CD14-positive monocyte (primary cell): ENCODE data around the gene FPGT. TPM values are rescaled to one million over a fixed set of nuclear protein-coding genes. Genes with fewer than 3 reads are reported as not detected.

ENCODE experiments used
- DNase-seq, 3 donors: peaks; one replicate each; pipeline ENCODE4 v3.0.0-alpha.2; 2011 to 2022
- H2AFZ ChIP-seq: 2 replicates; pipeline ENCODE4 v1.6.0; 2012; ENCODE audit warnings: mild to moderate bottlenecking, low read depth, low read length, inconsistent platforms; ENCODE audit not compliant: insufficient read depth, poor library complexity, severe bottlenecking
- H3K27ac ChIP-seq, 2 donors: 1 replicate in 1 of 2; 2 replicates in 1 of 2; pipeline ENCODE4 v1.5.1; 2012 to 2013; ENCODE audit warnings: low read length in 2 of 2, control low read depth in 1 of 2, inconsistent platforms in 1 of 2, low read depth in 1 of 2, mild to moderate bottlenecking in 1 of 2
- H3K27me3 ChIP-seq, 2 donors: one replicate each; pipeline versions ENCODE4 v1.6.0 to v1.6.1; 2011 to 2013; ENCODE audit warnings: low read length in 2 of 2; ENCODE audit not compliant: control insufficient read depth in 2 of 2, insufficient read depth in 2 of 2
- H3K36me3 ChIP-seq, 2 donors: replicated peaks in 1 of 2; 1 replicate in 1 of 2; 2 replicates in 1 of 2; pipeline versions ENCODE4 v1.5.1 to v1.6.1; 2012 to 2013; ENCODE audit warnings: low read length in 2 of 2, control low read depth in 1 of 2, inconsistent platforms in 1 of 2, mild to moderate bottlenecking in 1 of 2; ENCODE audit not compliant: insufficient read depth in 2 of 2, control insufficient read depth in 1 of 2
- H3K4me1 ChIP-seq, 2 donors: 1 replicate in 1 of 2; 2 replicates in 1 of 2; pipeline versions ENCODE4 v1.5.1 to v1.6.1; 2012 to 2013; ENCODE audit warnings: low read length in 2 of 2, control low read depth in 1 of 2, inconsistent platforms in 1 of 2, mild to moderate bottlenecking in 1 of 2, moderate library complexity in 1 of 2; ENCODE audit not compliant: insufficient read depth in 2 of 2, control insufficient read depth in 1 of 2
- H3K4me2 ChIP-seq: replicated peaks from 2 replicates; pipeline ENCODE3; 2012; ENCODE audit warnings: low read length, moderate library complexity, mild to moderate bottlenecking; ENCODE audit not compliant: poor library complexity, severe bottlenecking; ENCODE audit errors: extremely low read depth
- H3K4me3 ChIP-seq, 3 experiments: fragments of 200-600 bp in 1 of 3; sonication (generic) in 1 of 3; replicated peaks in 1 of 3; 1 replicate in 2 of 3; 2 replicates in 1 of 3; pipeline ENCODE4 v1.5.1; 2011 to 2013; ENCODE audit warnings: low read length in 3 of 3, mild to moderate bottlenecking in 3 of 3, control low read depth in 2 of 3, low read depth in 2 of 3, inconsistent platforms in 1 of 3, moderate library complexity in 1 of 3
- H3K79me2 ChIP-seq: 2 replicates; pipeline ENCODE4 v1.6.0; 2012; ENCODE audit warnings: mild to moderate bottlenecking, control low read depth, inconsistent platforms, low read length, moderate library complexity; ENCODE audit not compliant: insufficient read depth
- H3K9ac ChIP-seq: 2 replicates; pipeline ENCODE4 v1.6.0; 2017; ENCODE audit warnings: low read length, mild to moderate bottlenecking; ENCODE audit not compliant: insufficient read depth, poor library complexity, severe bottlenecking
- H3K9me3 ChIP-seq, 2 donors: replicated peaks in 1 of 2; 1 replicate in 1 of 2; 2 replicates in 1 of 2; pipeline versions ENCODE4 v1.5.1 to v1.6.1; 2012 to 2013; ENCODE audit warnings: low read length in 2 of 2, control low read depth in 1 of 2; ENCODE audit not compliant: control insufficient read depth in 1 of 2, insufficient read depth in 1 of 2
- H4K20me1 ChIP-seq: 2 replicates; pipeline ENCODE4 v1.6.0; 2012; ENCODE audit warnings: mild to moderate bottlenecking, low read length, control low read depth, moderate library complexity; ENCODE audit not compliant: insufficient read depth
- H3K27ac Mint-ChIP-seq, 7 donors: one replicate each; pipeline ENCODE4 v1.8.0; 2020; ENCODE audit warnings: mild to moderate bottlenecking in 7 of 7, mixed read lengths in 7 of 7, moderate library complexity in 6 of 7, inconsistent platforms in 2 of 7
- H3K27me3 Mint-ChIP-seq, 3 donors: one replicate each; pipeline ENCODE4 v1.8.0; 2021 to 2022; ENCODE audit warnings: low read depth in 3 of 3, mild to moderate bottlenecking in 3 of 3, mixed read lengths in 3 of 3, moderate library complexity in 3 of 3, inconsistent platforms in 1 of 3
- H3K36me3 Mint-ChIP-seq, 2 donors: one replicate each; pipeline ENCODE4 v1.8.0; 2020; ENCODE audit warnings: mixed read lengths in 2 of 2, inconsistent platforms in 1 of 2, mild to moderate bottlenecking in 1 of 2
- H3K4me1 Mint-ChIP-seq: one replicate; pipeline ENCODE4 v1.8.0; 2020; ENCODE audit warnings: mild to moderate bottlenecking, mixed read lengths
- H3K4me3 Mint-ChIP-seq, 2 donors: one replicate each; pipeline ENCODE4 v1.8.0; 2020; ENCODE audit warnings: mild to moderate bottlenecking in 2 of 2, mixed read lengths in 2 of 2, moderate library complexity in 1 of 2
- H3K9me3 Mint-ChIP-seq, 7 donors: one replicate each; pipeline ENCODE4 v1.8.0; 2020 to 2022; ENCODE audit warnings: mixed read lengths in 7 of 7, mild to moderate bottlenecking in 6 of 7, moderate library complexity in 6 of 7, inconsistent platforms in 2 of 7
- WGBS: methylation state at CpG from one replicate; pipeline ENCODE4 v1.1.5; 2013; ENCODE audit warnings: missing lambda C conversion rate; ENCODE audit not compliant: insufficient coverage; 5-methylcytosine and 5-hydroxymethylcytosine counted together
- intact Hi-C, 2 donors: fragments of 100-400 bp; cut with micrococcal nuclease; formaldehyde crosslinking; loops; one replicate each; pipeline versions ENCODE4 v1.15.0 to v1.15.1; 2023
- polyA minus RNA-seq: library from RNA; depleted of rRNA, polyadenylated mRNA; stranded (reverse); fragments of >200 nt; gene quantifications from 2 replicates; pipeline ENCODE4 v1.2.3, GENCODE V29; 2012
- polyA plus RNA-seq, 3 donors: library from polyadenylated mRNA; depleted of rRNA in 1 of 3; unstranded in 2 of 3; stranded (reverse) in 1 of 3; fragments of 300-500 nt in 2 of 3; fragments of >200 nt in 1 of 3; fragmentation: Illumina TruSeq in 2 of 3; gene quantifications; 1 replicate in 2 of 3; 2 replicates in 1 of 3; pipeline ENCODE4 v1.2.3, GENCODE V29; 2012 to 2021
- total RNA-seq, 12 experiments: library from RNA in 1 of 12; stranded (reverse) in 1 of 12; fragments of 120-200 nt in 1 of 12; gene quantifications; one replicate each; pipeline ENCODE4 v1.2.4 and lab custom pipeline; 2013 to 2026; ENCODE audit warnings: mixed read lengths in 6 of 12, inconsistent platforms in 1 of 12
- TF ChIP-seq, protein P1 (sequence below): fragments of 200-600 bp; IDR thresholded peaks from one replicate; pipeline ENCODE4 v1.8.0; 2022; ENCODE audit warnings: antibody characterized with exemption, mild to moderate bottlenecking

The FPGT gene
- 32.0 TPM for total RNA-seq (2013)
- polyA plus RNA-seq: 10 to 100 TPM in 2 of 3 donors, 1 to 10 TPM in 1; 5.9 to 24.8 (median 23.8) TPM
- 6.6 and 7.2 TPM in 2 replicates for polyA minus RNA-seq
- 1.5 to 18.2 (median 8.1) reads per million in 11 experiments for total RNA-seq (lab: John Stamatoyannopoulos, UW)

DNA sequence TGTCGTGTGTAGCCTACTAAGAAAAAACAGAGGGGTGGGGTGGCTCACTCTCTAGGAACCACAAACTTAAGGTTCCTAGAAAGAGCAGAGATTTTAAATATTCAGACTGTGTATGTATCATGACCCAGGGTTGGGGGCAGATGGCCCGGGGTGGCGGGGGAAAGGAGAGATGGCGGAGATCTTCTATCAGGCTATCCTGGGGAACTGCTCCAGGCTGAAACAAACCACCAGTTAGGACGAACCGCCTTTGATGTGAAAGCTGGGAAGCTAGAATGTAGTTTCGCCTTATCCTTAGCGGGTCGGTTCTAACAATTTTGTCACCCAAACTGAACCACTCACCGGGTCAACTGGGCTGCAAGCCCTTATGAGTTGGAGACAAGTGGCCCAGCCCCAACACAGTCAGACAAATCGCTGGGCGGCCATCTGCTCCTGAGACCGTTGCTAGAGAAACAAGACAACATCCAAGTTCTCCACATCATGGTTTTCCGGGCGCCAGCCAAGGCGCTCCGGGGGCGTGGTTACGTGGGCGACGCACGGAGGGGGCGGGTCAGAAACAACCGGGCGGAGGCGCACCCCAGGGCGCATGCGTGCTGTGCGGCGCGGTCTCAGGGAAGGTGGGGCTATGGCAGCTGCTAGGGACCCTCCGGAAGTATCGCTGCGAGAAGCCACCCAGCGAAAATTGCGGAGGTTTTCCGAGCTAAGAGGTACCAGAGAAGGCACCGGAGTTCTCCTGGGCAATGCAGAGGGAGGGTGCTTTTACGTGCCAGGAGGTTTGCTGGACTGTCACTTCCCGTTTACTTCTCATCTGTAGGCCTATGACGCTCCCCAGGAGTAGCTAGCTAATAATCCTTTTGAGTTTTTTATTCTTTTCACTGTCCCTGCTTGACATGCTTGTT is at the start of gene FPGT, which contains the start of gene LRRIQ3:
TSS of gene FPGT (plus strand) at position 586 of the 896 bp plus-strand sequence. CDS start at position 623, 37 bp downstream.
TSS of gene LRRIQ3 (minus strand) at position 520 of the 896 bp plus-strand sequence. CDS start 14,492 bp downstream, outside the sequence.
- H3K4me3 ChIP-seq: peak within 1 kb of the TSS; percentile 75 to 89 (median 88)
- Mint-ChIP-seq H3K27me3 (peaks cover 0 to 4% (median 0%) of the 10 kb centered on the region in 3 donors), H3K4me3 (peak within 1 kb of the TSS; percentile 93 to 96), H3K9me3 (peaks cover 0 to 2% (median 0%) of the 10 kb centered on the region in 7 donors), H3K36me3 (peaks cover 17 to 21% of the 10 kb centered on the region in 2 donors), H3K27ac (peak within 1 kb of the TSS; percentile 93 to 99 (median 98)), H3K4me1 (peaks cover 19% of the 10 kb centered on the region)
- DNase-seq: peak; percentile 88 to 90 (median 89)
- H3K9me3 ChIP-seq: no peaks in the 10 kb centered on the region
- peaks cover 9% of the 10 kb centered on the region for H3K79me2 ChIP-seq
- WGBS: 4% methylated on average over 38 of the region's 41 CpGs
- peaks cover 14 to 24% of the 10 kb centered on the region in 2 donors for H3K4me1 ChIP-seq
- peak within 1 kb of the TSS; percentile 79 for H3K4me2 ChIP-seq
- peak within 1 kb of the TSS; percentile 78 for H3K9ac ChIP-seq
- H2AFZ ChIP-seq: peak within 1 kb of the TSS; percentile 94
- peak within 1 kb of the TSS; percentile 78 to 93 for H3K27ac ChIP-seq
- peaks cover 18 to 20% of the 10 kb centered on the region in 2 donors for H3K36me3 ChIP-seq
- intact Hi-C loops: no loop called here
- no peaks in the 10 kb centered on the region for H3K27me3 ChIP-seq
- H4K20me1 ChIP-seq: no peaks in the 10 kb centered on the region
- TF ChIP-seq, protein P1, sequence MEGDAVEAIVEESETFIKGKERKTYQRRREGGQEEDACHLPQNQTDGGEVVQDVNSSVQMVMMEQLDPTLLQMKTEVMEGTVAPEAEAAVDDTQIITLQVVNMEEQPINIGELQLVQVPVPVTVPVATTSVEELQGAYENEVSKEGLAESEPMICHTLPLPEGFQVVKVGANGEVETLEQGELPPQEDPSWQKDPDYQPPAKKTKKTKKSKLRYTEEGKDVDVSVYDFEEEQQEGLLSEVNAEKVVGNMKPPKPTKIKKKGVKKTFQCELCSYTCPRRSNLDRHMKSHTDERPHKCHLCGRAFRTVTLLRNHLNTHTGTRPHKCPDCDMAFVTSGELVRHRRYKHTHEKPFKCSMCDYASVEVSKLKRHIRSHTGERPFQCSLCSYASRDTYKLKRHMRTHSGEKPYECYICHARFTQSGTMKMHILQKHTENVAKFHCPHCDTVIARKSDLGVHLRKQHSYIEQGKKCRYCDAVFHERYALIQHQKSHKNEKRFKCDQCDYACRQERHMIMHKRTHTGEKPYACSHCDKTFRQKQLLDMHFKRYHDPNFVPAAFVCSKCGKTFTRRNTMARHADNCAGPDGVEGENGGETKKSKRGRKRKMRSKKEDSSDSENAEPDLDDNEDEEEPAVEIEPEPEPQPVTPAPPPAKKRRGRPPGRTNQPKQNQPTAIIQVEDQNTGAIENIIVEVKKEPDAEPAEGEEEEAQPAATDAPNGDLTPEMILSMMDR: no peak

DNA sequence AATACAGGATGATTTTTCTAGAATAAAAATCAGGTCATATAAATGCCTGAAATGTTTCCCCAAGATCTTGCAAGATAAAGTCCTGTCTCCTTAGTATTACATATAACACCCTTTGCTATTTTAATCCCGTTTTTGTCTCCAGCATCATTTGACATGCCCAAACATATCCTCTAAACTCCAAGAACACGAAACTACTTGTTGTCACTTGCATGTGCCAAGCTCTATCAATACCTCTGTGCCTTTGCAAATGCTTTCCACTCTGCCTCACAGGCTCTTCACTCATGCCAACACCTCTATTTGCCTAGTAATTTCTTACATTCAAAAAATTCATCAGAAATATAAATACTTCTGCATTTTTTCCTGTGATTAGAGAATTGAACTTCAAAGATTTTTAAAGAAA is 38.0 kb upstream of the FPGT start:
- Histone ChIP-seq H3K27me3 (no peaks in the 10 kb centered on the region), H3K4me1 (no peaks in the 10 kb centered on the region), H3K4me2 (no peak overlapping the region), H3K9me3 (no peaks in the 10 kb centered on the region), H2AFZ (no peak overlapping the region), H4K20me1 (no peaks in the 10 kb centered on the region), H3K79me2 (no peaks in the 10 kb centered on the region), H3K4me3 (no peak overlapping the region), H3K9ac (no peak overlapping the region), H3K27ac (no peak overlapping the region), H3K36me3 (no peaks in the 10 kb centered on the region)
- TF ChIP-seq, protein P1: no peak
- Mint-ChIP-seq H3K4me3 (no peak overlapping the region), H3K36me3 (no peaks in the 10 kb centered on the region), H3K4me1 (no peaks in the 10 kb centered on the region), H3K9me3 (peaks cover 0 to 4% (median 0%) of the 10 kb centered on the region in 7 donors), H3K27me3 (no peaks in the 10 kb centered on the region), H3K27ac (no peak overlapping the region)
- intact Hi-C loops: no loop called here
- no peak for DNase-seq
- 75% methylated on average over 2 of the region's 2 CpGs for WGBS
